Gastroesophageal sphincter (tissue), 4 donors: ENCODE results near the gene CCDC81. TPM values are rescaled to one million over a fixed set of nuclear protein-coding genes. Genes with fewer than 3 reads are reported as not detected.

Experiments used
- ATAC-seq: fragments of 150-250 bp; one replicate; pipeline ENCODE4 v1.9.1; 2016; ENCODE audit warnings: mild to moderate bottlenecking, moderate library complexity
- H3K27ac ChIP-seq, 4 donors: fragments of 200-600 bp; sonication (generic) in 3 of 4; 1 replicate in 3 of 4; 2 replicates in 1 of 4; pipeline ENCODE4 v1.5.1; 2016 to 2019
- H3K27me3 ChIP-seq: fragments of 200-600 bp; sonication (generic); one replicate; pipeline ENCODE4 v1.5.1; 2019
- H3K36me3 ChIP-seq, 2 donors: fragments of 200-600 bp; sonication (generic); one replicate each; pipeline ENCODE4 v1.5.1; 2019; ENCODE audit warnings: control low read depth in 1 of 2
- H3K4me1 ChIP-seq, 3 donors: fragments of 200-600 bp; sonication (generic); 1 replicate in 2 of 3; 2 replicates in 1 of 3; pipeline ENCODE4 v1.5.1; 2016 to 2019; ENCODE audit warnings: control low read depth in 2 of 3
- H3K4me3 ChIP-seq, 2 donors: fragments of 200-600 bp; sonication (generic); one replicate each; pipeline ENCODE4 v1.5.1; 2019; ENCODE audit warnings: mild to moderate bottlenecking in 1 of 2, moderate library complexity in 1 of 2
- H3K9me3 ChIP-seq, 3 donors: fragments of 200-600 bp; sonication (generic); one replicate each; pipeline ENCODE4 v1.5.1; 2017 to 2019; ENCODE audit warnings: control low read depth in 2 of 3
- EP300 ChIP-seq: sonication (generic); formaldehyde crosslinking; IDR thresholded peaks from one replicate; pipeline ENCODE4 v1.6.1; 2017; ENCODE audit warnings: antibody characterized with exemption, mild to moderate bottlenecking
- WGBS, 2 donors: methylation state at CpG; one replicate each; pipeline ENCODE4 v1.1.5; 2018; ENCODE audit warnings: low coverage in 1 of 2; 5-methylcytosine and 5-hydroxymethylcytosine counted together
- total RNA-seq, 4 donors: library from RNA; depleted of rRNA; stranded (reverse); fragments of >200 nt; gene quantifications; one replicate each; pipeline ENCODE4 v1.1.0, GENCODE V29; 2016

CCDC81 gene
- total RNA-seq, 4 donors from 2014 or later, result 0.23 to 3.7 (median 0.40) TPM; not detected in 1

GRCh38 chr11:86469491-86470388 lies 95.1 kb downstream of the CCDC81 start:
- TF ChIP-seq EP300, result no peak
- ATAC-seq, result peak; percentile 22
- WGBS, 2 donors, result 48 to 78% methylated on average over 1 to 2 of the region's 5 CpGs
- H3K27ac ChIP-seq, result no peak overlapping the region
- peaks cover 3 to 14% (median 4%) of the 10 kb centered on the region in 3 donors for H3K4me1 ChIP-seq
- H3K9me3 ChIP-seq, result no peaks in the 10 kb centered on the region
- H3K27me3 ChIP-seq, result no peaks in the 10 kb centered on the region
- H3K36me3 ChIP-seq, result peaks cover 0 to 5% of the 10 kb centered on the region in 2 donors
- no peak overlapping the region for H3K4me3 ChIP-seq

Other genes starting within 250 kb of the CCDC81 start
- 10 to 100 TPM; 11.7 to 27.1 (median 16.6) TPM for gene EED, start 130.1 kb upstream of the CCDC81 start, total RNA-seq
- 10 to 100 TPM; 36.3 to 55.9 (median 46.3) TPM for gene HIKESHI, start 72.6 kb upstream of the CCDC81 start, total RNA-seq